ENCODE measurements around the gene LINGO1.

LINGO1 gene

DNA sequence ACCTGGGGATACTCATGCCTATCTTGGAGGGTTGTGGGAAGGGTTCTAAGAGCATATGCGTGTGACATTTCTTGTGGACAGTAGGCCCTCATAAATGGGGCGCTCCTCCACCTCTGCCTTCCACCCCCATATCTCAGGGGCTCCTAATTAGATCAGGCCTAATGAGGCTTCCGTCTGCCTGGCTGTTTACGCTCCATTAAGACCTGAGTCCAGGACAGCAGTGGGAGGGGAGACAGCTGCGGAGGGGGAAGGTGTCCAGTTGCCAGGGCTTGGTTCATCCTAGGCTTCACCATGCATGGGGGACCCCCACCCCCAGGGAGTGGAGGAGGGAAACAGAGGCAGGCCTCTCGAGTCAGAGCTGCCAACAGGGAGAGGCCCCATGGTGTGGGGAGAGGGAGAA is 9.3 kb upstream of the LINGO1 start:
- no peak for DNase-seq (ENCODE audit: low spot score)
- TF ChIP-seq, protein P1, sequence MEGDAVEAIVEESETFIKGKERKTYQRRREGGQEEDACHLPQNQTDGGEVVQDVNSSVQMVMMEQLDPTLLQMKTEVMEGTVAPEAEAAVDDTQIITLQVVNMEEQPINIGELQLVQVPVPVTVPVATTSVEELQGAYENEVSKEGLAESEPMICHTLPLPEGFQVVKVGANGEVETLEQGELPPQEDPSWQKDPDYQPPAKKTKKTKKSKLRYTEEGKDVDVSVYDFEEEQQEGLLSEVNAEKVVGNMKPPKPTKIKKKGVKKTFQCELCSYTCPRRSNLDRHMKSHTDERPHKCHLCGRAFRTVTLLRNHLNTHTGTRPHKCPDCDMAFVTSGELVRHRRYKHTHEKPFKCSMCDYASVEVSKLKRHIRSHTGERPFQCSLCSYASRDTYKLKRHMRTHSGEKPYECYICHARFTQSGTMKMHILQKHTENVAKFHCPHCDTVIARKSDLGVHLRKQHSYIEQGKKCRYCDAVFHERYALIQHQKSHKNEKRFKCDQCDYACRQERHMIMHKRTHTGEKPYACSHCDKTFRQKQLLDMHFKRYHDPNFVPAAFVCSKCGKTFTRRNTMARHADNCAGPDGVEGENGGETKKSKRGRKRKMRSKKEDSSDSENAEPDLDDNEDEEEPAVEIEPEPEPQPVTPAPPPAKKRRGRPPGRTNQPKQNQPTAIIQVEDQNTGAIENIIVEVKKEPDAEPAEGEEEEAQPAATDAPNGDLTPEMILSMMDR (IDR thresholded peaks at IDR 0.05; ENCODE audit: extremely low read depth, insufficient read depth, missing control alignments): no peak
- in situ Hi-C loops (cut with MboI; ENCODE audit: low pct_unique_long_range_greater_than_20kb, low sequenced_read_pairs, unreplicated experiment): loop anchor here (25.0 kb wide), 1 partner anchor 170 kb away; no protein-coding TSS in a partner anchor

GRCh38 chr15:77640615-77641014 is 7.9 kb upstream of the LINGO1 start:
- DNase-seq (ENCODE audit: low spot score): no peak
- in situ Hi-C loops (cut with MboI; ENCODE audit: low pct_unique_long_range_greater_than_20kb, low sequenced_read_pairs, unreplicated experiment): loop anchor here (25.0 kb wide), 1 partner anchor 172 kb away; no protein-coding TSS in a partner anchor
- TF ChIP-seq, protein P1 (IDR thresholded peaks at IDR 0.05; ENCODE audit: extremely low read depth, insufficient read depth, missing control alignments): no peak

DNA sequence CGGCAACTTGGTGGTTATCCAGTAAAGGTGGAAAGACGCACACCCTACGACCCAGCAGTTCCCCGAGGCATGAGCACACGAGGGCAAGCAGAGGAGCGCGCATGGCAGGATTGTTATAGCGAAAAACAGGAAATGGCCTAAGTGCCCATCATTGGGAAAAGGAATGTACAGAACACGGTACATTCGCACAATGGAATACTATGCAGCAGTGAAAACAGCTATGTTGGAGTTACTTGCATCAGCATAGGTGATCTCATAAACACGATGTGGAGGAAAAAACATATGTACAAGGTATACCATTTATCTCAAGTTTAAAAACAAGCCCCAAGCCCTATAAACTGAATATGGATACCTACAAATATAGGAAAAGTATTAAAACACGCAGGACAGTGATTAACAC is 6.7 kb upstream of the LINGO1 start:
- in situ Hi-C loops (cut with MboI; ENCODE audit: low pct_unique_long_range_greater_than_20kb, low sequenced_read_pairs, unreplicated experiment): loop anchor here (25.0 kb wide), 1 partner anchor 173 kb away; no protein-coding TSS in a partner anchor
- no peak for DNase-seq (ENCODE audit: low spot score)
- TF ChIP-seq, protein P1 (IDR thresholded peaks at IDR 0.05; ENCODE audit: extremely low read depth, insufficient read depth, missing control alignments): no peak

DNA sequence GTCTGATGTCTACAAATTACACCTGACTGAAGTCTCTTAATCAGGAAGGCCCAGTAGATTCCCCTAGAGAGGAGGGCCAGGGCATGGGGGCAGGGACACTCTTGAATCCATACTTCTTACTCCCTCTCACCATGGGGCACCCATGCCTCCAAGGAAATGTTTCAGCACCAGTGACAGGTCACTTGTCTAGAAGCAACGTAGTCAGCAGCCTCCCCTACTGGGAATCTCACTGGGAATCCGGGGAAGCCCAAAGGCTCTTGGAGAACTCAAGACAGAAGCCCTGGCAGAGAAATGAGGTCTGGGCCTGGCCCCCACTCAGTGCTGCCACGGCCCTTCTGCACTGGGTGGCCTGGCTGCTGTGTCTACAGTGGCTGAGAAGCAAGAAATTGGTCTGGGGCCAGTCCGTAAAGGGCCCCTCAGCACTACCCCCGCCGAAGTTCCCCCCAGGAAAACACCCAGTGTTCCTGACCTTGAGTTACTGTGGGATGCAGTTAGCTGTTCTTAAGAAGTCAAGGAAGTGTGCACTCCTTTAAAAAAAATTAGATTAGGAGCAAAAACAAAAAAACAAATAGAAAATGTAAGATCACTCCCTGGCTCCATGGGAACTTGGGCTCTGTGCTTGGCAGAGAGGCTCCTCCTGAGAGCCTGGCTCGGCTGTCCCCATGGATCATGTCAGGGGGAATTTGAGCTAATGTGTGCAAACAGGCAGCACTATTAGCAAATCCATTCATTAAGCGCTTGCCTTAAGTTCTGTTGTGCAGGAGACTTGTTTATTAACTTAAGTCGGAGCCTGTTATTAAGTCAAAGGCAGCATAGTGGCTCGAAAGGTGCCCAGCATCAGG is 5.4 kb upstream of the LINGO1 start:
- in situ Hi-C loops (cut with MboI; ENCODE audit: low pct_unique_long_range_greater_than_20kb, low sequenced_read_pairs, unreplicated experiment): loop anchor here (25.0 kb wide), 1 partner anchor 174 kb away; no protein-coding TSS in a partner anchor
- TF ChIP-seq, protein P1 (IDR thresholded peaks at IDR 0.05; ENCODE audit: extremely low read depth, insufficient read depth, missing control alignments): no peak
- no peak for DNase-seq (ENCODE audit: low spot score)

DNA sequence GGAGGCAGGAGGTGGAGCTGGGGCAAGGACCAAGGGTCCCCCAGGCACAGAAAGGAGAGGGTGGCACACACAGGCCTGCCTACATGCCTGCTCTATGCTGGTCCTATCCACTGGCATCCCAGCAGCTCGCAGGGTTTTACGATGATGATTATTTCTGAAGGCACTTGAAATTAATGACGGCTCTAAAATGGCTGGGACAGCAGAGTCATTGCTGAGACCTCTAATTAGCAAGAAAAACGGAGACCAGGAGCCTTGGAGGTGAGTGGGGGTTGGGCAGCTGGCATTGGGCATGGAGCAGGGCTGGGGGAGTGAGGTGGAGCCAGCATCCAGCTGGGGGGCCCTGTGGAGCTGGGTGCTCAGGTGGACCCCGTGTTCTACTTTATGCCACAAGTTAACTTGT is 3.5 kb upstream of the LINGO1 start:
- in situ Hi-C loops (cut with MboI; ENCODE audit: low pct_unique_long_range_greater_than_20kb, low sequenced_read_pairs, unreplicated experiment): loop anchor here (25.0 kb wide), 1 partner anchor 176 kb away; no protein-coding TSS in a partner anchor
- TF ChIP-seq, protein P1 (IDR thresholded peaks at IDR 0.05; ENCODE audit: extremely low read depth, insufficient read depth, missing control alignments): no peak
- DNase-seq (ENCODE audit: low spot score): no peak

DNA sequence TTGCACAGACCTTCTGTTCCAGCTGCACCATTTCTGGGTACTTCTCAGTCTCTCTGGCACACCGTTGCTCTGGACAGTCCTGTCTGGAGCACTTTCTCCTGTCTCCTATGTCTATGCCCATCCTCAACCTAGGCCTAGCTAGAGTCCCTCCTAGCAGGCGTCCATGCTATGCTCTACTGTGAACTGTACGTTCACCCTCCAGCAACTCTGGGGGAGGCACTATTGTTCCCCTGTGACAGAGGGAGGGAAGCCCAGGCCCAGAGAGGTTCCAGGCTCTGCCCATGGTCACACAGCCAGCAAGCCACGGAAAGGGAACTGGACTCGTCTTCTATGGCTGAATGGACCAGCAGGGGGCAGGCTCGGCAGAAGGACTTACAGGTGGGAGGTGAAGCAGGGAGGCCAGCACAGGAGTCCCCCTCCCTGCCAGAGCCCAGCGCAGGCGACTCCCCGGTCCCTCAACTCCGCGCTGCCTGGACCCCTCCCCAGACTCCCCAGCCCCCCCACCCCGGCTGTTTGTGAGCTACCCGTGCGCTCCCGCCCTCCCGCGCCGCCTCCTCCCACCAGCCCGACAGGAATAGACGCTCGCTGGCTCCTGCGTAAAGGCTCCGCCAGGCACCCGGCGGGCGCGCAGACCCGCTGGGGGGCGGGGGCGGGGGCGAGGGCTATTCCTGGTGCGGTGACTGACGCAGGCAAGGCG is 1.7 kb upstream of the LINGO1 start:
- peak; percentile 86 for DNase-seq (ENCODE audit: low spot score)
- in situ Hi-C loops (cut with MboI; ENCODE audit: low pct_unique_long_range_greater_than_20kb, low sequenced_read_pairs, unreplicated experiment): loop anchor here (25.0 kb wide), 1 partner anchor 178 kb away; no protein-coding TSS in a partner anchor
- TF ChIP-seq, protein P1 (IDR thresholded peaks at IDR 0.05; ENCODE audit: extremely low read depth, insufficient read depth, missing control alignments): peak; percentile 81
